T-helper 2 cell (primary cell): ENCODE measurements around the gene EMILIN1.

Experiments used
- DNase-seq, 5 experiments: peaks; one replicate each; pipeline versions ENCODE4 v3.0.0 to v3.0.0-alpha.2; 2012 to 2022

The EMILIN1 gene

GRCh38 chr2:27127883-27128667 lies 49.7 kb downstream of the EMILIN1 start:
- DNase-seq = no peak

GRCh38 chr2:27128668-27129571 lies 50.5 kb downstream of the EMILIN1 start:
- DNase-seq = no peak

- DNase-seq = no peak
Measured at GRCh38 chr2:27130396-27130795, 52.0 kb downstream of the EMILIN1 start.

GRCh38 chr2:27131429-27131828 lies 53.0 kb downstream of the EMILIN1 start:
- DNase-seq = no peak

GRCh38 chr2:27133195-27133875 lies 54.9 kb downstream of the EMILIN1 start:
- peak in 1 of 5 experiments; percentile 60 for DNase-seq

- peak; percentile 95 to 98 (median 98) for DNase-seq
Measured at GRCh38 chr2:27133905-27134780, 55.7 kb downstream of the EMILIN1 start, which contains the start of gene PREB. PREB (minus strand) TSS chr2:27134636; CDS start chr2:27134421, 215 bp downstream.

- DNase-seq = no peak
Measured at GRCh38 chr2:27134781-27135477, 56.5 kb downstream of the EMILIN1 start.

- no peak for DNase-seq
Measured at GRCh38 chr2:27135478-27135955, 57.1 kb downstream of the EMILIN1 start.
